ENCODE measurements around the gene XYLT1.

XYLT1 gene

DNA sequence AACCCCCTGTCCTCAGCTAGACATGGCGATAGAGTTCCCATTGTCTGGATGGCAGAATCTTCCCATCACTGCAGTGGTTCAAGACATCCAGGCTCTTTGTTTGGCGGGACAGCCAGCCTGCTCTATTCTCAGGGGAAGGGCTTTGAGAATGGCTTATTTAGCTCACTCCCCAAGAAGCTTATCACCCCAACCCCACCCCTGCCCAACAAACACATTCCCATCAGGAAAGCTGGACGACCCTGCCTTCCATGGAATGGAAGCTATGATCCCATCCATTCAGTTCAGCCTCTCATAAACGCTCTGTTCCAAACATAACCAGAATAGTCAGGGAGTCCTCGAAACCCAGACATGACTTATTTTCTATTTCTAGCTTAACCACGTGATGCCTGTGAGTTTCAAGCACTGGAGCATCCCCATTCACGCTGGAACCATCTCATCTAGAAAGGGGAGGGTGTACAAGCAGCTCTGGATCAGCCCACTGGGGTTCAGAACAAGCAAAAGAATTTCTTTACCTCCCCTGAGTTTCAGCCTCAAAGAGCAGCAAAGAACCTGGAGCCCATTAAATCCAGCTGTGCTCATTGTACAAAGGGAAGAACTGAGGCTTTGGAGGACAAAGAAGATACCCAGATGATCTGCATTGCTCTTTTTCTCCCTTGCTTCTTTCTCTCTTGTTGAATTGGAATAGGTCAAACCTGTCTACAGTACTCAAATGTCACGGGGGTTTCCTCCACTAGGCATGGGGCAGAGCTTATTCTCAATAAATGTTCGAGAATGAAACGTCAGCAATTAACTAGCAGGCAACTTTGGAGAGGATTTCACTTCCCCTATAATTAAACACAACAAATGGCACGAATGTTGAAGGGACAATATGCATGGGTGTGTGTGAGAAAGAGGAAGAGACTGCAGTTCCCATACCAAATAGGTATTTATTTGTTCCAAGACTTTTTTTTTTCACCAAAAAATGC is 93.1 kb downstream of the XYLT1 start:
- FAIRE-seq (no peak), DNase-seq (ENCODE audit: low spot score) (no peak)

DNA sequence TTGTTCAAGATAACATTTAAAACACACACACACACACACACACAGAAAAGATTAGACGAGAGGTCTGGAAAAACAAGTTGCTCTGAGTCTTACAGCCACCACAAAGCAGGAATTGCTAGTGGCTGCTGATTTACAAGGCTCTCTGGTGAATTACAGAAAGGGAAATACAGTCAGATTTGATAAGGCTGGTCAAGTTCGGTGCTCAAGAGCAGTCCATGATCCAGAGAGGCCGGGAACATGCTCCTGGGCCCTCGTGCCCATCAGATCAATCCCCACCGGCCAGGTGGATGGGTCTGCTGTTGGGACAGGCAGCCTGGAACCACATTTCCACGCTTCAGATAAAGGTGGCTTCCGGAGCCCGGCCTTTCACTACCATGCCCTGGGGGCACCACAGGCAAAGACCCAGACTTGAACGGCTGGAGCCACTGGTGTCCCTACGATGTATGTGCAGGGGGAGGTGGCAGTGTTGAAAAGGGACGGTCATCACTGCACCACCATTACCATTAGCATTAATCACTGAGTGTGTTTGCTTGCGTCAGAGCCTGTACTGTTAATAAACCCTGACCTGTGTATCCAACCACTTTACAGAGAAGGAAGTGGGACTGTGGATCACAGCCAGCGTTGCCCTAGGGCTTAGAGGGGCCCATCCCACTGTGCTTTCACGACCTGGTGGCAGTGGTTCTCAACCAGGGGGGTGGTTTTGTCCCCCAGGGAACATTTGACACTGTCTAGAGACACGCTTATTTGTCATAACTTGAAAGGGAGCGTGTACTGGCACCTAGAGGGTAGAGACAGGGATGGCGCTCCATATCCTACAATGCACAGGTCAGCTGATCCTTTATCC is 95.1 kb downstream of the XYLT1 start:
- DNase-seq (ENCODE audit: low spot score): no peak
- FAIRE-seq: no peak

- no peak for FAIRE-seq
- DNase-seq (ENCODE audit: low spot score): no peak
These were observed 96.0 kb downstream of the XYLT1 start for GRCh38 chr16:17374668-17375255.

DNA sequence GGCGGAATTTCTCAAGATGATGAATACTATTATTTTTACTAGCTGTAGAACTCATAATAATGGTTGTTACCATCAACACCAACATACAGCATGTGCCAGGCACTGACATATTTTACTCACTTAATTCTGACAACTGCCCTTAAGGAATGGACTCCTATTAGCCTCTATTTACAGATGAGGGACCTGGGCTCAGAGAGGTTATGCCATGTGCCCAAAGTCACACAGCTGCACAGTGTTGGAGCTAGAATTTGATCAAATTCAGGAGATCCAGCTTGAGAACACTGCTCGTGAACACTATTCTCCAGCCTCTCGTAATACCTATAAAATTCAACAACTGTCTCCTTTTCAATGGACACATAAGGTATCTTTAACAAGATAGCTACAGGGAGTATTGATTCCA is 97.2 kb downstream of the XYLT1 start:
- FAIRE-seq (no peak), DNase-seq (ENCODE audit: low spot score) (no peak)

- DNase-seq (ENCODE audit: low spot score): no peak
- FAIRE-seq: no peak
These were observed 98.4 kb downstream of the XYLT1 start for GRCh38 chr16:17372386-17372785.

DNA sequence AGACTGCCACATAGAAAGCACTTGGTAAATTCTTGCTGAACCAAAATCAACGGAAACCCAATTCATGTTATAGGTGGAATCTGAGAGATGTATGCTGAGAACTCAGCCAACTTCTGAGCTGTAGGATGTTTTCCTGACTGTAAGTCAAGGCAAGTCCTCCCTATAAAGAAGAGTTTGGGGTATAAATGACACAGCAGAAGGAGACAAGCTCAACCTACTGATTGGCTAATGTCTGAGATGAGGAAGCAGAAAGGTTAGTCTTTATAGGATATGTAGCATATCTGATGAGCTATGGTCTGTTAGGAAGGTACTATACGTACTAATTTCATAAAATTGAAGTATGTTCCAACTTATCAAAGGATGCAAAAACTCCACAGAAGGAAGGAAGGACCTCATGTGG is 99.5 kb downstream of the XYLT1 start:
- DNase-seq (ENCODE audit: low spot score) (no peak), FAIRE-seq (no peak)

- FAIRE-seq (no peak), DNase-seq (ENCODE audit: low spot score) (no peak)
These were observed 100.0 kb downstream of the XYLT1 start for GRCh38 chr16:17370731-17371285.

- FAIRE-seq (no peak), DNase-seq (ENCODE audit: low spot score) (no peak)
These were observed 100.5 kb downstream of the XYLT1 start for GRCh38 chr16:17370223-17370707.

GRCh38 chr16:17369421-17370222 is 101.1 kb downstream of the XYLT1 start:
- FAIRE-seq: no peak

GRCh38 chr16:17368951-17369350 is 101.8 kb downstream of the XYLT1 start:
- FAIRE-seq: no peak
- DNase-seq (ENCODE audit: low spot score): no peak

More at GRCh38 chr16:17369421-17370222, 101.1 kb downstream of the XYLT1 start:
- DNase-seq (ENCODE audit: low spot score): no peak

- no peak for DNase-seq (ENCODE audit: low spot score)
- no peak for FAIRE-seq
These were observed 102.3 kb downstream of the XYLT1 start for GRCh38 chr16:17368446-17368845.

DNA sequence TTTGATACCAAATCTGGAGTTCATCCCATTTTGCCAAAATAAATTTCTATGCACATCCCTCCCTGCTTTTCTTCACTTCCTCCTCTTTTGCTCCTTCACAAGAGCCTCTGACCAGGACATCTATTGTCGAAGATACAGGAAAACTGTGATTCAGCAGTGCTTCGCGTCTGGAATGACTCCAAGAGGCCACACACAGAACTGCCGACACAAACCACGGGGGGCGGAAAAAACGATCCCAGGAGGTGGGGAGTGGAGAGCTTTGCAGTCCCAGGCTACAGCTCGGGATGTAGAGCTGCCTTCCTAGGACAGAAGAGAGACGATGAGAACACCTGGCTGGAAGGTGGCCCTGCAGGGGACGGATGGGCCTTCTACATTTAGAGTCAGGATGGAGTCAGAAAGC is 102.8 kb downstream of the XYLT1 start:
- DNase-seq (ENCODE audit: low spot score) (peak; percentile 58), FAIRE-seq (no peak)

DNA sequence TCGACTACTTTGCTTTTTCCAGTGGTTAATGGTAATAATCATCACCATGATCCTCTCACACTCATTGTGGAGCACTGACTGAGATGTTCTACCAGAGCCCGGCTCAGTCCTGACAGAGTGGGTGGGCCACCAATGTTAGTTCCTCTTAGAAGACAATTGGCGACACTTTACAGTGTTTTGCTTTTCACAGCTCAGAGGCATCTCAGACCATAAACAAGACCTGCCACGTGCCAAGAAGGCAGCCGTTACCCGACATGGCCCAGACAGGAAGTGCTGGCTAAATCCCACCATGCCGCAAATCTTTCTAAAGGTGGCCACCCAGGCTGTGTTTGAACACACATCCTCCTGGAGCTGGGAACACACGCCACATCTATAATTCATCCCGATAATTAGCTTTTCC is 103.7 kb downstream of the XYLT1 start:
- no peak for DNase-seq (ENCODE audit: low spot score)
- FAIRE-seq: no peak

- DNase-seq (ENCODE audit: low spot score): no peak
- no peak for FAIRE-seq
These were observed 104.3 kb downstream of the XYLT1 start for GRCh38 chr16:17366299-17366961.

DNA sequence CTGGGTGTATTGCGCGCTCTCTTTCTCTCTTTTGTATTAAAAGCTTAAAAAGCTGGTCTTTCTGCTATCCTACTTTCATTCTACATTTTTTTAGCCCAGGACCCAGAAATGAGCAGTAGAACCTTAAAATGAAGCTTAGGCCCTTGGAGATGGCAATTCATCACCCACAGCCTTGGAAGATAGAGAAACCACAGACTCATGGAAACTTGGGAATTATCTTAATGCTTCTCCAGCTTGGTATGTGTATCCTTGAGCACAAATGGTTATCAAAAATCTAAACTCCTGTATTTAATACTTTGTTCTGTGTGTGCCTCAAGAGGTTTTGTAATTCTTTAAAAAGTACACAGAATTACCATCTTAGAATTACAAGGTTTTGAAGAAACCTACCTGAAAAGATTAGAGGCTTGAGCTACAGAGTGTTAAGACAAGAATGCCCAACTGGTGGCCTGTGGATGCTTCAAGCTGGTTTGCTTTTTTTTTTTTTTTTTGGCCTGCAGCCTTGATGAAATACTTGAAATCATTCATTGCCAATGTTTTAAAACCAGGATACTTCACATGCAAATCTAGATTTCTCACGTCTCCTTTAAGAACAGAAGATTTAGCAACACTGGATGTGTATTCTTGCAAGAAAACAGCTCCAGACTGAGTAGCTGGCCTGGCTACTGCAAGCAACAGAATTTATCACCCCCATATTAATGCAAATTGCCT is 105.0 kb downstream of the XYLT1 start:
- DNase-seq (ENCODE audit: low spot score): no peak
- no peak for FAIRE-seq

DNA sequence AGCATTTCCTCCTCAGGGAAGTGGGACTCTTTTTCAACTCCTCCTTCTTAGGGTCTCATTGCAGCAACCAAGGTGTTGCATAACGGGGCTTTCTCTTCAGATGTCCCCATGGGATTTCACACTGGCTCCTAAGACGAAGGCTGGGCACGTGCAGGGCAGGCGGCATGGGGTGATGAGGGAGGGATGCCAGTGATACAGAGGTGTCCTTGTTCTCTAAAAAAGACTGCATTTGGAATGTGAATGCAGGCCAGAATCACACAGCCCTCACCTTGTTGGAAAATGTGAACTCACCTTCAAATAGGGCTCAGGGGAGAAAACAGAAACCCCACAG is 105.6 kb downstream of the XYLT1 start:
- no peak for FAIRE-seq
- no peak for DNase-seq (ENCODE audit: low spot score)

GRCh38 chr16:17364319-17365210 is 106.2 kb downstream of the XYLT1 start:
- DNase-seq (ENCODE audit: low spot score) (peak; percentile 20), FAIRE-seq (no peak)

DNA sequence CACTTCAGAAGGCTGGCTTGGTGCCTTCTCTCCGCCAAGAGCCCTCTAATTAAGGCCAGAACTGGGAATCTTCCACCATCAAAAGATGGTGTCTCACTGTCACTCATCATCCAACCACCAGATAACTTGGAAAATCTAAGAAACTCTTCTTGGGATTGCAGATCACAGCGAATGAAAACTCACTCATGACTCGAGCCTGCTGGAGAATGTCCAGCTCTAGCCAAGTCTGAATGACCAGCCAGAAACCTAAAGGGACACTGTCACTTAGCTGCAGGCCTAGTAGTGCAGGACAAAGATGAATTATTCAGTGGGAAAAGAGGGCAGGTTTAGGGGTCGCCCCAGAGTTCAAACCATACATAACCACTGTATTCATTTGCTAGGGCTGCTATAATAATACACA is 107.8 kb downstream of the XYLT1 start:
- DNase-seq (ENCODE audit: low spot score) (no peak), FAIRE-seq (no peak)

GRCh38 chr16:17362183-17362582 is 108.6 kb downstream of the XYLT1 start:
- DNase-seq (ENCODE audit: low spot score) (no peak), FAIRE-seq (no peak)

Data from urothelium cell line (cell line).